ENCODE results near the gene ARHGEF9.

GRCh38 chrX:63635750-63636149 lies 149.3 kb downstream of the ARHGEF9 start:
- TF ChIP-seq CTCF (conservative IDR thresholded peaks at IDR 0.05; ENCODE audit: low read length) (no peak), EZH2phosphoT487 (IDR thresholded peaks at IDR 0.05; ENCODE audit: borderline replicate concordance, low read depth, low read length) (no peak)

Measured in OCI-LY7 (cell line).